ENCODE results near the gene LIMK2.
A peak's percentile ranks its signal among the peaks of the same experiment; 100 is the strongest.

The LIMK2 gene

GRCh38 chr22:31259798-31260473 lies 47.8 kb downstream of the LIMK2 start:
- POLR2A ChIA-PET = no interaction called here
- no peaks in the 10 kb centered on the region for H3K27me3 ChIP-seq (replicated peaks in 2 of 5; ENCODE audit: control insufficient read depth in 4 of 5, insufficient read depth in 5 of 5, low read length in 4 of 5)
- no peaks in the 10 kb centered on the region for H3K9me3 ChIP-seq (ENCODE audit: control extremely low read depth in 1 of 5, control insufficient read depth in 4 of 5, insufficient read depth in 2 of 5, low read depth in 1 of 5, low read length in 4 of 5)
- CTCF ChIA-PET = interaction anchor here (1.3 to 19.0 kb wide), 2 partner anchors 10 to 17 kb away, joined by 3 to 185 read pairs; no protein-coding TSS in a partner anchor
- H3K4me3 ChIP-seq (ENCODE audit: control insufficient read depth in 1 of 7, extremely low read depth in 1 of 7, insufficient read depth in 4 of 7, low read depth in 2 of 7, low read length in 6 of 7) = no peak overlapping the region
- no peaks in the 10 kb centered on the region for H3K4me1 ChIP-seq (ENCODE audit: control extremely low read depth in 1 of 4, control insufficient read depth in 4 of 4, insufficient read depth in 4 of 4, low read length in 3 of 4)
- no peak for DNase-seq
- 100% methylated on average over 4 of the region's 8 CpGs for WGBS (ENCODE audit: insufficient coverage)
- peaks cover 18 to 58% (median 49%) of the 10 kb centered on the region in 4 experiments for H3K36me3 ChIP-seq (ENCODE audit: control insufficient read depth in 4 of 4, insufficient read depth in 4 of 4, low read length in 3 of 4)
- H3K27ac ChIP-seq (ENCODE audit: insufficient read depth in 1 of 2, low read depth in 1 of 2, low read length in 2 of 2, poor library complexity in 1 of 2, severe bottlenecking in 2 of 2) = peak overlapping the region in 1 of 2 experiments; percentile 20

GRCh38 chr22:31260474-31260856 lies 48.4 kb downstream of the LIMK2 start:
- DNase-seq = no peak
- WGBS (ENCODE audit: insufficient coverage) = 100% methylated on average over 3 of the region's 3 CpGs
- peaks cover 18 to 58% (median 49%) of the 10 kb centered on the region in 4 experiments for H3K36me3 ChIP-seq (ENCODE audit: control insufficient read depth in 4 of 4, insufficient read depth in 4 of 4, low read length in 3 of 4)
- POLR2A ChIA-PET = no interaction called here
- H3K4me1 ChIP-seq (ENCODE audit: control extremely low read depth in 1 of 4, control insufficient read depth in 4 of 4, insufficient read depth in 4 of 4, low read length in 3 of 4) = no peaks in the 10 kb centered on the region
- H3K27ac ChIP-seq (ENCODE audit: insufficient read depth in 1 of 2, low read depth in 1 of 2, low read length in 2 of 2, poor library complexity in 1 of 2, severe bottlenecking in 2 of 2) = peak overlapping the region in 1 of 2 experiments; percentile 20
- no peaks in the 10 kb centered on the region for H3K27me3 ChIP-seq (replicated peaks in 2 of 5; ENCODE audit: control insufficient read depth in 4 of 5, insufficient read depth in 5 of 5, low read length in 4 of 5)
- no peak overlapping the region for H3K4me3 ChIP-seq (ENCODE audit: control insufficient read depth in 1 of 7, extremely low read depth in 1 of 7, insufficient read depth in 4 of 7, low read depth in 2 of 7, low read length in 6 of 7)
- CTCF ChIA-PET = interaction anchor here (1.3 to 1.7 kb wide), 2 partner anchors 12 to 16 kb away, joined by 3 to 6 read pairs; no protein-coding TSS in a partner anchor
- no peaks in the 10 kb centered on the region for H3K9me3 ChIP-seq (ENCODE audit: control extremely low read depth in 1 of 5, control insufficient read depth in 4 of 5, insufficient read depth in 2 of 5, low read depth in 1 of 5, low read length in 4 of 5)

DNA sequence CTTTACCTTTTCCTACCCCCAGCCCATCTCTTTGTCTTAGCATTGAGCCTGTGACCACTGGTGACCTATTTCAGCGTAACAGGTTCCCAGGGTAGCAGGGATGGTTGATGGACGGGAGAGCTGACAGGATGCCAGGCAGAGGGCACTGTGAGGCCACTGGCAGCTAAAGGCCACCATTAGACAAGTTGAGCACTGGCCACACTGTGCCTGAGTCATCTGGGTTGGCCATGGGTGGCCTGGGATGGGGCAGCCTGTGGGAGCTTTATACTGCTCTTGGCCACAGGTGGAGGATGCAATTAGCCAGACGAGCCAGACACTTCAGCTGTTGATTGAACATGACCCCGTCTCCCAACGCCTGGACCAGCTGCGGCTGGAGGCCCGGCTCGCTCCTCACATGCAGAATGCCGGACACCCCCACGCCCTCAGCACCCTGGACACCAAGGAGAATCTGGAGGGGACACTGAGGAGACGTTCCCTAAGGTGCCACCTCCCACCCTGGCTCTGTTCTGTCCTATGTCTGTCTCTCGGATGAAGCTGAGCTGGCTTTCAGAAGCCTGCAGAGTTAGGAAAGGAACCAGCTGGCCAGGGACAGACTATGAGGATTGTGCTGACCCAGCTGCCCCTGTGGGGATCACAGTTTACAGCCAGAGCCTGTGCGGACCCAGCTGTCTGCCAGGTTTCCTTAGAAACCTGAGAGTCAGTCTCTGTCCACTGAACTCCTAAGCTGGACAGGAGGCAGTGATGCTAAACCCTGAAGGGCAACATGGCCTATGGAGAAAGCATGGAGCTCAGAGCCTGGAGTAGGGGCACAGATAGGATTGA lies 50.4 kb downstream of the LIMK2 start:
- DNase-seq = no peak
- 98% methylated on average over 12 of the region's 13 CpGs for whole genome bisulfite sequencing (ENCODE audit: insufficient coverage)
- CTCF ChIA-PET = interaction anchor here (1.0 to 2.2 kb wide), 5 partner anchors 10 to 31 kb away, joined by 3 to 9 read pairs (median 4); no protein-coding TSS in a partner anchor
- POLR2A ChIA-PET = no interaction called here
- Histone ChIP-seq H3K27ac (ENCODE audit: insufficient read depth in 1 of 2, low read depth in 1 of 2, low read length in 2 of 2, poor library complexity in 1 of 2, severe bottlenecking in 2 of 2) (no peak overlapping the region), H3K36me3 (ENCODE audit: control insufficient read depth in 4 of 4, insufficient read depth in 4 of 4, low read length in 3 of 4) (peaks cover 23 to 77% (median 62%) of the 10 kb centered on the region in 4 experiments), H3K27me3 (replicated peaks in 2 of 5; ENCODE audit: control insufficient read depth in 4 of 5, insufficient read depth in 5 of 5, low read length in 4 of 5) (no peaks in the 10 kb centered on the region), H3K9me3 (ENCODE audit: control extremely low read depth in 1 of 5, control insufficient read depth in 4 of 5, insufficient read depth in 2 of 5, low read depth in 1 of 5, low read length in 4 of 5) (no peaks in the 10 kb centered on the region), H3K4me1 (ENCODE audit: control extremely low read depth in 1 of 4, control insufficient read depth in 4 of 4, insufficient read depth in 4 of 4, low read length in 3 of 4) (no peaks in the 10 kb centered on the region), H3K4me3 (ENCODE audit: control insufficient read depth in 1 of 7, extremely low read depth in 1 of 7, insufficient read depth in 4 of 7, low read depth in 2 of 7, low read length in 6 of 7) (no peak overlapping the region)

DNA sequence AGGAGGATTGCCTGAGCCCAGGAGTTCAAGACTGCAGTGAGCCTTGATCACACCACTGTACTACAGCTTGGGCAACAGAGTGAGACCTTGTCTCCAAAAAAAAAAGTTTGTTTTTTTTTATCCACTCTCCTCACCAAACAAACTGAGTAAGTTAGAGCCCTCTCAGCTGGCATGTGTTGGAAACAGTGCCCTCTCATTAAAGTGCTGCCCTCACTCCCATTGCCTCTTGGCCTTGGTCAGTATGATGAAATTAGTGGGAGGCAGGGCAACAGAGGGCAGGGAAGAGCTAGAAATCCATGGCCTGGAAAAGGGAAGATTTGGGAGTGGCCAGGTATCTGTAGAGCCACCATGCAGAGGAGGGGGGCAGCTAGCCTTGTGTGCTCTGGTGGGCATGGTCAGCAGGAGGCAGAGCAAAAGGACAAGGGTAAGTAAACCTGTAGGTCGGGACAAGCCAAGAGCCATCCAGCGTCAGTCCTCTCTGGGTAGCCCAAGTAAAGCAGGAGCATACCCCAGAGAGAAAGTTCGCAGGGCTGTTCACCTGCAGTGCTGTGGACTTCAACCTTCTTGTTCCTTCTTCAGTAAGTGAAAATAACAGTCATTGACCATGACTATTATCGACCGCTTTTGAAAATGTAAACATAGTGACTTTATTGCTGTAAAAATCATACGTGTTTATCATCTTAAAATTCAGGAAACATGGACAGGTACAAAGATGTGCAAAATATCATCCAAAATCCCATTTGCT lies 52.0 kb downstream of the LIMK2 start:
- no peak overlapping the region for H3K27ac ChIP-seq (ENCODE audit: insufficient read depth in 1 of 2, low read depth in 1 of 2, low read length in 2 of 2, poor library complexity in 1 of 2, severe bottlenecking in 2 of 2)
- no peaks in the 10 kb centered on the region for H3K9me3 ChIP-seq (ENCODE audit: control extremely low read depth in 1 of 5, control insufficient read depth in 4 of 5, insufficient read depth in 2 of 5, low read depth in 1 of 5, low read length in 4 of 5)
- H3K4me1 ChIP-seq (ENCODE audit: control extremely low read depth in 1 of 4, control insufficient read depth in 4 of 4, insufficient read depth in 4 of 4, low read length in 3 of 4) = no peaks in the 10 kb centered on the region
- 90% methylated on average over 3 of the region's 6 CpGs for WGBS (ENCODE audit: insufficient coverage)
- ChIA-PET CTCF (interaction anchor here (1.5 to 2.2 kb wide), 3 partner anchors 9 to 18 kb away, joined by 3 to 9 read pairs (median 4); no protein-coding TSS in a partner anchor), POLR2A (interaction anchor here (0.5 to 0.6 kb wide), 2 partner anchors 46 to 664 kb away, joined by 4 to 5 read pairs; no protein-coding TSS in a partner anchor)
- no peaks in the 10 kb centered on the region for H3K27me3 ChIP-seq (replicated peaks in 2 of 5; ENCODE audit: control insufficient read depth in 4 of 5, insufficient read depth in 5 of 5, low read length in 4 of 5)
- peaks cover 18 to 80% (median 64%) of the 10 kb centered on the region in 4 experiments for H3K36me3 ChIP-seq (ENCODE audit: control insufficient read depth in 4 of 4, insufficient read depth in 4 of 4, low read length in 3 of 4)
- DNase-seq = no peak
- H3K4me3 ChIP-seq (ENCODE audit: control insufficient read depth in 1 of 7, extremely low read depth in 1 of 7, insufficient read depth in 4 of 7, low read depth in 2 of 7, low read length in 6 of 7) = no peak overlapping the region

DNA sequence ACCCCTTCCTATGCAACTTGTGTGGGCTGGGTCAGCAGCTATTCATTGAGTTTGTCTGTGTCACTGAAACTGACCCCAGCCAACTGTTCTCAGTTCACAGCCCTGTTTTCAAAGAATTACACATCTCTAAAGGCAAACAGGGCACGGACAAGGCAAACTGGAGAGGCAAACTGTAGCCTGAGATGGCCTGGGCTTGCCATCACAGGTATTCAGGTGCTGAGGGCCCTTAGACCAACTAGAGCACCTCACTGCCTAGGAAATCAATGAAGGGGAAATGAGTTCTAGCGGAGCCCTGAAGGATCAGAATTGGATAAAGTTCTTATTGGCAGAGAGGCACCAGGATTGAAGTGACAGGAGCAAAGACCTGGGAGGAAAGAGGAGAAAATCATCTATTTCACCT lies 56.2 kb downstream of the LIMK2 start:
- ChIA-PET POLR2A (interaction anchor here (0.6 kb wide), 1 partner anchor 471 kb away, joined by 3 read pairs; no protein-coding TSS in a partner anchor), CTCF (interaction anchor here (0.9 to 11.5 kb wide), 4 partner anchors 9 to 93 kb away, joined by 3 to 185 read pairs (median 41); no protein-coding TSS in a partner anchor)

GRCh38 chr22:31269892-31270579 lies 57.9 kb downstream of the LIMK2 start:
- 100% methylated on average over 2 of the region's 3 CpGs for WGBS (ENCODE audit: insufficient coverage)
- Histone ChIP-seq H3K27ac (ENCODE audit: insufficient read depth in 1 of 2, low read depth in 1 of 2, low read length in 2 of 2, poor library complexity in 1 of 2, severe bottlenecking in 2 of 2) (no peak overlapping the region), H3K4me3 (ENCODE audit: control insufficient read depth in 1 of 7, extremely low read depth in 1 of 7, insufficient read depth in 4 of 7, low read depth in 2 of 7, low read length in 6 of 7) (no peak overlapping the region), H3K27me3 (replicated peaks in 2 of 5; ENCODE audit: control insufficient read depth in 4 of 5, insufficient read depth in 5 of 5, low read length in 4 of 5) (no peaks in the 10 kb centered on the region), H3K36me3 (ENCODE audit: control insufficient read depth in 4 of 4, insufficient read depth in 4 of 4, low read length in 3 of 4) (peaks cover 30 to 83% (median 61%) of the 10 kb centered on the region in 4 experiments), H3K4me1 (ENCODE audit: control extremely low read depth in 1 of 4, control insufficient read depth in 4 of 4, insufficient read depth in 4 of 4, low read length in 3 of 4) (peaks cover 0 to 5% (median 5%) of the 10 kb centered on the region in 4 experiments), H3K9me3 (ENCODE audit: control extremely low read depth in 1 of 5, control insufficient read depth in 4 of 5, insufficient read depth in 2 of 5, low read depth in 1 of 5, low read length in 4 of 5) (no peaks in the 10 kb centered on the region)
- DNase-seq = no peak
- ChIA-PET POLR2A (no interaction called here), CTCF (interaction anchor here (0.8 to 11.5 kb wide), 10 partner anchors 12 to 196 kb away, joined by 3 to 185 read pairs (median 4); partner anchors contain the start of gene RNF185)

More for the DNA sequence above, 56.2 kb downstream of the LIMK2 start:
- no peaks in the 10 kb centered on the region for H3K9me3 ChIP-seq (ENCODE audit: control extremely low read depth in 1 of 5, control insufficient read depth in 4 of 5, insufficient read depth in 2 of 5, low read depth in 1 of 5, low read length in 4 of 5)
- peaks cover 28 to 78% (median 55%) of the 10 kb centered on the region in 4 experiments for H3K36me3 ChIP-seq (ENCODE audit: control insufficient read depth in 4 of 4, insufficient read depth in 4 of 4, low read length in 3 of 4)
- H3K27me3 ChIP-seq (replicated peaks in 2 of 5; ENCODE audit: control insufficient read depth in 4 of 5, insufficient read depth in 5 of 5, low read length in 4 of 5) = no peaks in the 10 kb centered on the region
- no peak overlapping the region for H3K4me3 ChIP-seq (ENCODE audit: control insufficient read depth in 1 of 7, extremely low read depth in 1 of 7, insufficient read depth in 4 of 7, low read depth in 2 of 7, low read length in 6 of 7)
- DNase-seq = no peak
- no peak overlapping the region for H3K27ac ChIP-seq (ENCODE audit: insufficient read depth in 1 of 2, low read depth in 1 of 2, low read length in 2 of 2, poor library complexity in 1 of 2, severe bottlenecking in 2 of 2)
- peaks cover 0 to 5% (median 5%) of the 10 kb centered on the region in 4 experiments for H3K4me1 ChIP-seq (ENCODE audit: control extremely low read depth in 1 of 4, control insufficient read depth in 4 of 4, insufficient read depth in 4 of 4, low read length in 3 of 4)
- 100% methylated on average over 1 of the region's 2 CpGs for WGBS (ENCODE audit: insufficient coverage)

All from common myeloid progenitor, CD34-positive (primary cell).